ENCODE results near the gene APOBEC3F. TPM values are rescaled to one million over a fixed set of nuclear protein-coding genes. Genes with fewer than 3 reads are reported as not detected.
"Not testable (repeated sequence)": the region's sequence is repeated elsewhere in the genome, so short reads cannot be mapped to it uniquely, and the experiment has no call there.

Gene APOBEC3F
- total RNA-seq, 1 experiment from 2014 or later: 28.3 TPM

DNA sequence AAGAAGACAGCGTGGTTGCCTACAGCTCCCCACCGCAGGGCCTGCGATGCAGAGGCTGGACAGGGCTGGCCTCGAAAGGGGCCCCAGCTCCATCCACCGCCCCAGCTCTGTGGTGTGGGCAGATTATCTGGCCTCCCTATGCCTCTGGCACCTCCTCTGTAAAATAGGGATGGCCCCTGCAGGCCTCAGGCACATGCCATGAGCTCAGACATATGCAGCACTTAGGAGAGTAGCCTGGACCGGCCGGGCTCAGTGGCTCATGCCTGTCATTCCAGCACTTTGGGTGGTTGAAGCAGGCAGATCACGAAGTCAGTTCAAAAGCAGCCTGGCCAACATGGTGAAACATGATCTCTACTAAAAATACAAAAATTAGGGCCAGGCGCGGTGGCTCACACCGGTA, 12.4 kb upstream of the APOBEC3F start:
- intact Hi-C loops (cut with micrococcal nuclease; ENCODE audit: unreplicated experiment): no loop called here
- TF ChIP-seq, protein P1, sequence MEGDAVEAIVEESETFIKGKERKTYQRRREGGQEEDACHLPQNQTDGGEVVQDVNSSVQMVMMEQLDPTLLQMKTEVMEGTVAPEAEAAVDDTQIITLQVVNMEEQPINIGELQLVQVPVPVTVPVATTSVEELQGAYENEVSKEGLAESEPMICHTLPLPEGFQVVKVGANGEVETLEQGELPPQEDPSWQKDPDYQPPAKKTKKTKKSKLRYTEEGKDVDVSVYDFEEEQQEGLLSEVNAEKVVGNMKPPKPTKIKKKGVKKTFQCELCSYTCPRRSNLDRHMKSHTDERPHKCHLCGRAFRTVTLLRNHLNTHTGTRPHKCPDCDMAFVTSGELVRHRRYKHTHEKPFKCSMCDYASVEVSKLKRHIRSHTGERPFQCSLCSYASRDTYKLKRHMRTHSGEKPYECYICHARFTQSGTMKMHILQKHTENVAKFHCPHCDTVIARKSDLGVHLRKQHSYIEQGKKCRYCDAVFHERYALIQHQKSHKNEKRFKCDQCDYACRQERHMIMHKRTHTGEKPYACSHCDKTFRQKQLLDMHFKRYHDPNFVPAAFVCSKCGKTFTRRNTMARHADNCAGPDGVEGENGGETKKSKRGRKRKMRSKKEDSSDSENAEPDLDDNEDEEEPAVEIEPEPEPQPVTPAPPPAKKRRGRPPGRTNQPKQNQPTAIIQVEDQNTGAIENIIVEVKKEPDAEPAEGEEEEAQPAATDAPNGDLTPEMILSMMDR (conservative IDR thresholded peaks at IDR 0.05): no peak
- TF ChIP-seq EZH2 (IDR thresholded peaks at IDR 0.05; ENCODE audit: low read depth): no peak
- H3K9me2 ChIP-seq (ENCODE audit: insufficient read depth): no peaks in the 10 kb centered on the region
- H3K4me1 ChIP-seq (replicated peaks; ENCODE audit: insufficient read depth): peaks cover 7% of the 10 kb centered on the region; the same call in 1 of the 2 replicates
- ChIA-PET CTCF (no interaction called here), POLR2A (ENCODE audit: unreplicated experiment) (no interaction called here)
- no peaks in the 10 kb centered on the region for H4K20me1 ChIP-seq (ENCODE audit: insufficient read depth)
- H3F3A ChIP-seq (ENCODE audit: insufficient read depth, low read depth): no peaks in the 10 kb centered on the region; the same call in 1 of the 2 replicates
- no peak overlapping the region for H2AFZ ChIP-seq
- no TSS peak for BruUV-seq (replicated peaks)
- H3K9me3 ChIP-seq (ENCODE audit: insufficient read depth, low read depth): no peaks in the 10 kb centered on the region
- no peaks in the 10 kb centered on the region for H3K79me2 ChIP-seq (ENCODE audit: low read depth)
- H3K4me3 ChIP-seq: no peak overlapping the region
- no peak overlapping the region for H3K27ac ChIP-seq
- no peak for DNase-seq
- H3K4me2 ChIP-seq: no peak overlapping the region
- H3K36me3 ChIP-seq (ENCODE audit: low read depth): no peaks in the 10 kb centered on the region
- no peaks in the 10 kb centered on the region for H3K27me3 ChIP-seq (ENCODE audit: insufficient read depth, low read depth)

- Histone ChIP-seq H3K36me3 (ENCODE audit: low read depth) (no peaks in the 10 kb centered on the region), H3F3A (ENCODE audit: insufficient read depth, low read depth) (no peaks in the 10 kb centered on the region; the same call in 1 of the 2 replicates), H3K4me3 (no peak overlapping the region), H3K27me3 (ENCODE audit: insufficient read depth, low read depth) (no peaks in the 10 kb centered on the region), H3K9me3 (ENCODE audit: insufficient read depth, low read depth) (no peaks in the 10 kb centered on the region), H3K27ac (no peak overlapping the region), H4K20me1 (ENCODE audit: insufficient read depth) (no peaks in the 10 kb centered on the region), H3K9me2 (ENCODE audit: insufficient read depth) (no peaks in the 10 kb centered on the region), H3K4me2 (no peak overlapping the region), H2AFZ (no peak overlapping the region), H3K79me2 (ENCODE audit: low read depth) (no peaks in the 10 kb centered on the region), H3K4me1 (replicated peaks; ENCODE audit: insufficient read depth) (peaks cover 7% of the 10 kb centered on the region; the same call in 1 of the 2 replicates)
- TF ChIP-seq EZH2 (IDR thresholded peaks at IDR 0.05; ENCODE audit: low read depth): no peak
- TF ChIP-seq, protein P1 (conservative IDR thresholded peaks at IDR 0.05): no peak
- no TSS peak for BruUV-seq (replicated peaks)
- intact Hi-C loops (cut with micrococcal nuclease; ENCODE audit: unreplicated experiment): no loop called here
- ChIA-PET POLR2A (ENCODE audit: unreplicated experiment) (interaction anchor here (0.6 kb wide), 1 partner anchor 110 kb away, joined by 5 read pairs; no protein-coding TSS in a partner anchor), CTCF (interaction anchor here (0.6 kb wide), 1 partner anchor 143 kb away, joined by 7 read pairs; no protein-coding TSS in a partner anchor)
- no peak for DNase-seq
These were observed 11.4 kb upstream of the APOBEC3F start for GRCh38 chr22:39029227-39029626.

GRCh38 chr22:39030705-39031104, 10.0 kb upstream of the APOBEC3F start:
- Histone ChIP-seq H3K9me3 (ENCODE audit: insufficient read depth, low read depth) (no peaks in the 10 kb centered on the region), H3K4me2 (no peak overlapping the region), H3K4me1 (replicated peaks; ENCODE audit: insufficient read depth) (peaks cover 7% of the 10 kb centered on the region; the same call in 1 of the 2 replicates), H3K79me2 (ENCODE audit: low read depth) (no peaks in the 10 kb centered on the region), H2AFZ (no peak overlapping the region), H3K4me3 (no peak overlapping the region), H3K36me3 (ENCODE audit: low read depth) (no peaks in the 10 kb centered on the region), H3F3A (ENCODE audit: insufficient read depth, low read depth) (no peaks in the 10 kb centered on the region; the same call in 1 of the 2 replicates), H4K20me1 (ENCODE audit: insufficient read depth) (no peaks in the 10 kb centered on the region), H3K27me3 (ENCODE audit: insufficient read depth, low read depth) (no peaks in the 10 kb centered on the region), H3K9me2 (ENCODE audit: insufficient read depth) (no peaks in the 10 kb centered on the region), H3K27ac (no peak overlapping the region)
- TF ChIP-seq EZH2 (IDR thresholded peaks at IDR 0.05; ENCODE audit: low read depth): no peak
- TF ChIP-seq, protein P1 (conservative IDR thresholded peaks at IDR 0.05): no peak
- ChIA-PET CTCF (interaction anchor here (0.6 kb wide), 1 partner anchor 49 kb away, joined by 3 read pairs; no protein-coding TSS in a partner anchor), POLR2A (ENCODE audit: unreplicated experiment) (no interaction called here)
- BruUV-seq (replicated peaks): no TSS peak
- intact Hi-C loops (cut with micrococcal nuclease; ENCODE audit: unreplicated experiment): no loop called here
- DNase-seq: no peak

DNA sequence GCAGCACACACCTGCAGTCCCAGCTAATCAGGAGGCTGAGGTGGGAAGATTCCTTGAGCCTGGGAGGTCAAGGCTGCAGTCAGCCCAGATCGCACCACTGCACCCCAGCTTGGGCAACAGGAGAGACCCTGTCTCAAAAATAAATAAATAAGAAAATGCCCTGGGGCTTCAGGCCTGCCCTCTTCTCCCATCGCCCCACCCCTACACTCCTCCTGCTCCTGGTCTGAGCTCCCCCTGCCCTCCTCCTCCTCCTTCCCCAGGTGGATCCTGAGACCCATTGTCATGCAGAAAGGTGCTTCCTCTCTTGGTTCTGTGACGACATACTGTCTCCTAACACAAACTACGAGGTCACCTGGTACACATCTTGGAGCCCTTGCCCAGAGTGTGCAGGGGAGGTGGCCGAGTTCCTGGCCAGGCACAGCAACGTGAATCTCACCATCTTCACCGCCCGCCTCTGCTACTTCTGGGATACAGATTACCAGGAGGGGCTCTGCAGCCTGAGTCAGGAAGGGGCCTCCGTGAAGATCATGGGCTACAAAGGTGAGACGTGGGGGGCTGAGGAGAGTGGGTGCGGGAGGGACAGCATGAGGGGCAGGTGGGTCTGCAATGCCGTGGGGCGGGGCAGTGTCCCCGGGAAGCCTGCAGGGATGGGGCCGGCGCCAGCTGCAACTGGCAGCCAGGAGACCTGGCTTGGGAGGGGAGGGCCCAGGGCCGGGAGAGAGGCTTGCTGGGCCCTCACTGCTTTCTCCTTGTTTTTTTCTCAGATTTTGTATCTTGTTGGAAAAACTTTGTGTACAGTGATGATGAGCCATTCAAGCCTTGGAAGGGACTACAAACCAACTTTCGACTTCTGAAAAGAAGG, 9.0 kb upstream of the APOBEC3F start:
- H3K4me2 ChIP-seq; DNase-seq; H4K20me1 ChIP-seq (ENCODE audit: insufficient read depth); BruUV-seq (replicated peaks); H3F3A ChIP-seq (ENCODE audit: insufficient read depth, low read depth); H3K36me3 ChIP-seq (ENCODE audit: low read depth); H3K27me3 ChIP-seq (ENCODE audit: insufficient read depth, low read depth); H2AFZ ChIP-seq; intact Hi-C loops (cut with micrococcal nuclease; ENCODE audit: unreplicated experiment); H3K9me3 ChIP-seq (ENCODE audit: insufficient read depth, low read depth); H3K4me3 ChIP-seq; H3K9me2 ChIP-seq (ENCODE audit: insufficient read depth); H3K4me1 ChIP-seq (replicated peaks; ENCODE audit: insufficient read depth); H3K27ac ChIP-seq; H3K79me2 ChIP-seq (ENCODE audit: low read depth): not testable (repeated sequence)
- ChIA-PET POLR2A (ENCODE audit: unreplicated experiment) (interaction anchor here (0.6 kb wide), 1 partner anchor 16 kb away, joined by 15 read pairs; no protein-coding TSS in a partner anchor), CTCF (interaction anchor here (0.6 to 0.7 kb wide), 3 partner anchors 48 to 94 kb away, joined by 3 to 7 read pairs (median 3); no protein-coding TSS in a partner anchor)

- peaks cover 25% of the 10 kb centered on the region for H3F3A ChIP-seq (ENCODE audit: insufficient read depth, low read depth)
- POLR2A ChIA-PET (ENCODE audit: unreplicated experiment); intact Hi-C loops (cut with micrococcal nuclease; ENCODE audit: unreplicated experiment); H3K27me3 ChIP-seq (ENCODE audit: insufficient read depth, low read depth); H3K9me3 ChIP-seq (ENCODE audit: insufficient read depth, low read depth); H3K9me2 ChIP-seq (ENCODE audit: insufficient read depth); H3K4me3 ChIP-seq; H3K36me3 ChIP-seq (ENCODE audit: low read depth); H3K4me2 ChIP-seq; H4K20me1 ChIP-seq (ENCODE audit: insufficient read depth); DNase-seq; CTCF ChIA-PET; H3K27ac ChIP-seq; BruUV-seq (replicated peaks); H2AFZ ChIP-seq: not testable (repeated sequence)
- H3K79me2 ChIP-seq (ENCODE audit: low read depth): peaks cover 11% of the 10 kb centered on the region
- peaks cover 15% of the 10 kb centered on the region for H3K4me1 ChIP-seq (replicated peaks; ENCODE audit: insufficient read depth)
These were observed 3.6 kb upstream of the APOBEC3F start for GRCh38 chr22:39037071-39037470.

Measured in PC-9 (cell line).